Suppressor macrophage treated with lipopolysaccharide for 4 hours (primary cell): ENCODE data around the gene CACNA2D3.
"Not testable (repeated sequence)": the region's sequence is repeated elsewhere in the genome, so short reads cannot be mapped to it uniquely, and the experiment has no call there.

ENCODE experiments used
- DNase-seq: peaks from one replicate; pipeline ENCODE4 v3.0.0-alpha.2; 2020

The CACNA2D3 gene

DNA sequence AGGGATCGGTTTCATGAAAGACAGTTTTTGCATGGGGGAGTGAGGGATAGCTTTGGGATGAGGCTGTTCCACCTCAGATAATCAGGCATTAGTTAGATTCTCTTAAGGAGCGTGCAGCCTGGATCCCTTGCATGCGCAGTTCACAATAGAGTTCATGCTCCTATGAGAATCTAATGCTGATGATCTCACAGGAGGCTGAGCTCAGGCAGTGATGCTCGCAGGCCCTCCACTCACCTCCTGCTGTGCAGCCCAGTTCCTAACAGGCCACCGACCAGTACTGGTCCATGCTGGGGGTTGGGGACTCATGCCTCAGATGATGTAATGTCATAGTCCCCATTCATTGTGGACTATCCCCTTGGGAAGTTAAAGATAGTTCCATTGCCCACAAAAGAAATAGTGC lies 255.8 kb downstream of the CACNA2D3 start:
- no peak for DNase-seq

DNA sequence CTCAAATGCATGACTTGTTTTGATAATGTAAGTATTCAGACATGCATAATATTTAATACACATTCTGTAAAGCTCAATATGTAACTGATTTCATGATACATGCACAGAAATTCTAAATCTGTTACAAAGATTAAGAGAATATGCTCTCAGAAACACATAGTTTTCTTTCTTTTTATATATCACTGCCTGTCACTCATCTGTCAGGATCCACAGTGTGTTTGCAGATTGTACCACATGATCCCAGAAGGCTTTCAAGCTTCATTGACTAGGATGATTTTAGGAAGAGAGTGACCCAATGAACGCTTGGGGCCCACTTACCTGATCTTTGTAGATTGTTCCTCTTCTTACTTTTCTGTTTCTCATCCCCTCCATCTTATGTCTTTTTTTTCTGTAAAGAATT lies 261.9 kb downstream of the CACNA2D3 start:
- DNase-seq, result no peak

- DNase-seq, result no peak
These were observed 268.2 kb downstream of the CACNA2D3 start for GRCh38 chr3:54390582-54390981.

- DNase-seq, result no peak
These were observed 270.8 kb downstream of the CACNA2D3 start for GRCh38 chr3:54393150-54393549.

GRCh38 chr3:54408328-54408727 lies 286.0 kb downstream of the CACNA2D3 start:
- DNase-seq, result no peak

GRCh38 chr3:54421943-54422342 lies 299.6 kb downstream of the CACNA2D3 start:
- no peak for DNase-seq

DNA sequence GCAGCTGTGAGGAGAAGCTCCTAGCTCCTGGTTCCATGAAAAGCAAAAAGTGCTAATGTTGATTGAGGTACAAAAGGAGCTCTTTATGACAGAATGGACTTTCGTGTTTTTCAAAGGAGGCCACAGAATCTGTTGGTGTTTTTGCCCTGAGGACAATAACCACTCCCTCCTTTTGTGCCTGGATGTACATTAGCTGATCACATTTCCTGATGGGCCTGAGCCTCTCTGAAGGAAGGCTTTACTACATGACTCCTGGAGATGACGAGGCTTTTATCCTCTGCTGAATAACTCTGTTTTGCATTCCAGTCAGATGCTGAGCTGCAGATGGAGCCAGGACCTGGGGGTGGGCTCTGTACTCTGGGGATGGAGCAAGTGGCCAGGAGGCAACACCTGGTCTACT lies 301.9 kb downstream of the CACNA2D3 start:
- DNase-seq, result no peak

- no peak for DNase-seq
These were observed 304.0 kb downstream of the CACNA2D3 start for GRCh38 chr3:54426381-54426780.

- DNase-seq, result no peak
These were observed 305.1 kb downstream of the CACNA2D3 start for GRCh38 chr3:54427501-54427900.

- peak; percentile 58 for DNase-seq
These were observed 305.9 kb downstream of the CACNA2D3 start for GRCh38 chr3:54427941-54428871.

GRCh38 chr3:54432975-54433374 lies 310.6 kb downstream of the CACNA2D3 start:
- no peak for DNase-seq

GRCh38 chr3:54433846-54434245 lies 311.5 kb downstream of the CACNA2D3 start:
- DNase-seq, result no peak

DNA sequence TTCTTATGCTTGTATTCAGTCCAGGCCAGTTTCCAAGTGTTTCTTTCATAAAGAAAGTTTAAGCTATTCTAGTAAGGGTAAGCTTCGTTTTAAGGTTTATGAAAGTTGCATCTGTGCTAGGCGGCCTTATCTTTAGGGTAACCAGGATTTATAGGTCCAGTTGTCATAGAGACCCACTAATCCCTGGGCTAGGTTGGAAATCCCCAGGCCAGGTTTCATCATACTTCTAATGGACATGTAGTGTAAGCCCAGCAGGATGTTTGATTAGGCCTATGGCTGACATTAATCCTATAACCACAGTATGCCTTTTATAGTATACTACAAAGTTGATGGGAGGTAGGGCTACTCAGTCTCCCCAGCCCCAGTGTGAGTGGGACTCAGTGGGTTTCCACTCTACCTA lies 312.4 kb downstream of the CACNA2D3 start:
- DNase-seq, result no peak

GRCh38 chr3:54437271-54437670 lies 314.9 kb downstream of the CACNA2D3 start:
- DNase-seq, result no peak

- DNase-seq, result no peak
These were observed 321.3 kb downstream of the CACNA2D3 start for GRCh38 chr3:54443561-54444161.

- DNase-seq, result no peak
These were observed 323.3 kb downstream of the CACNA2D3 start for GRCh38 chr3:54445630-54446029.

GRCh38 chr3:54447427-54447826 lies 325.1 kb downstream of the CACNA2D3 start:
- DNase-seq, result no peak

GRCh38 chr3:54454806-54455205 lies 332.5 kb downstream of the CACNA2D3 start:
- no peak for DNase-seq

GRCh38 chr3:54458357-54458756 lies 336.0 kb downstream of the CACNA2D3 start:
- DNase-seq, result no peak

DNA sequence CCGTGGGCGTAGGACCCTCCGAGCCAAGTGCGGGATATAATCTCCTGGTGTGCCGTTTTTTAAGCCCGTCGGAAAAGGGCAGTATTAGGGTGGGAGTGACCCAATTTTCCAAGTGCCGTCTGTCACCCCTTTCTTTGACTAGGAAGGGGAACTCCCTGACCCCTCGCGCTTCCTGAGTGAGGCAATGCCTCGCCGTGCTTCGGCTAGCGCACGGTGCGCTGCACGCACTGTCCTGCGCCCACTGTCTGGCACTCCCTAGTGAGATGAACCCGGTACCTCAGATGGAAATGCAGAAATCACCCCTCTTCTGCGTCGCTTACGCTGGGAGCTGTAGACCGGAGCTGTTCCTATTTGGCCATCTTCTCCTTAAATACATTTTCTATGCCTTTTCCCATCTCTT lies 342.2 kb downstream of the CACNA2D3 start:
- DNase-seq, result not testable (repeated sequence)

DNA sequence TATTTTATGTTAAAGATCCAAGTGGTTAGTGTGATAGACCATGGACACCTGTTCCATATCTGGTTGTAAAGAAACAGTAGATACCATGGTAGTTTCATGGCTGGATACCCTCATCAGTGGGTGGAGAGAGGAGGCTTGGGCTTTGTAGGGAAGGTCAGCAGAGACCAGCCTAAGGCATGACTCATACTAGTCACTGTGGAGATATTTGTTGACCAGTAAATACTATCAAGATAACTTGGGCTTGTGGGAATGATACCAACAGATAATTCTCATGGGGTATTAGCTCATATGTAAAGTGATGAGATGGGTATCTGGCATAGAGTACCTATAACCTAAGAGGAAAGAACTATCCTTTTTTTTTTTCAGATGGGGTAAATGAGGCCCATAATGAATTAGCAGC lies 354.5 kb downstream of the CACNA2D3 start:
- no peak for DNase-seq

DNA sequence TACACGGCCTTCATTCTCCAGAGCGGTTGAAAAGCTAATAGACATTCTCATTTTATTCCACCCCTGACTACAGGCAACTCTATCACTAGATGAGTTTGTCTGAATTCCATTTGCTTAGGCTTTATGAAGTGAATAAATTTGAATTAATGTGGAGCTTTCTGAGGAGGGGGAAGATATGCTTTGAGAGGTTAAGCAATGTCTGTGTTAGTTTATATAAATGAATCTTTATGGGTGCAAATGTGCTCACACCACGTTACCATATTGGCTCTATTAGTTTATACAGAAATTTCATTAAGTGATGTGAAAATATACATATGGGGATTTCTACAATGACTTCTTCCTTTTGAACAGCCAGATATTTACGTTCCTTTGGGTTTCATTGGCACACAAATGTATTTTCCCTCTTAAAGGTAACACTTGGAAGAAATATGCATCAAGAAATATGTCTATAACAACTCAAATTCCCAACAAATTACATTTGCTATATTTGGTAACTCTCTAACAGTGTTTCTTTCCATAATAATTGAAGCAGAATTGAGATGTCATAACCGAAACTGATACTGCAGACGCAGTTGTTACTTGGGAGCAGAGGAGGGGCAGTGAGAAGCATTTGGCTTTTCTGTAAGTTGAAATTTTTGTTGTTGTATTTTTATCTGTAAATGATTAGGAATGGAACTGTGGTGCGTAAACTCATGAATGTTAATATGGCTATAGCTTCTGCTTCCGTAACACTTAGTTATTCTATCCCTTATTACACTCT lies 359.4 kb downstream of the CACNA2D3 start:
- DNase-seq, result no peak

- DNase-seq, result no peak
These were observed 362.0 kb downstream of the CACNA2D3 start for GRCh38 chr3:54484334-54484733.

GRCh38 chr3:54486317-54486716 lies 364.0 kb downstream of the CACNA2D3 start:
- DNase-seq, result no peak
